T-helper 2 cell (primary cell): ENCODE data around the gene PLPPR1.

ENCODE experiments used
- DNase-seq, 5 experiments: peaks; one replicate each; pipeline versions ENCODE4 v3.0.0 to v3.0.0-alpha.2; 2012 to 2022

The PLPPR1 gene

GRCh38 chr9:101128623-101129022 is 100.1 kb downstream of the PLPPR1 start:
- no peak for DNase-seq

- DNase-seq = no peak
These were observed 101.5 kb downstream of the PLPPR1 start for GRCh38 chr9:101130054-101130453.

- no peak for DNase-seq
These were observed 102.8 kb downstream of the PLPPR1 start for GRCh38 chr9:101131326-101131725.

GRCh38 chr9:101132801-101133200 is 104.3 kb downstream of the PLPPR1 start:
- DNase-seq = no peak

GRCh38 chr9:101138509-101138908 is 110.0 kb downstream of the PLPPR1 start:
- no peak for DNase-seq

- DNase-seq = no peak
These were observed 110.6 kb downstream of the PLPPR1 start for GRCh38 chr9:101139082-101139481.

GRCh38 chr9:101140764-101141163 is 112.2 kb downstream of the PLPPR1 start:
- DNase-seq = no peak

- DNase-seq = no peak
These were observed 118.0 kb downstream of the PLPPR1 start for GRCh38 chr9:101146508-101146907.

GRCh38 chr9:101148344-101148743 is 119.8 kb downstream of the PLPPR1 start:
- DNase-seq = no peak

GRCh38 chr9:101158361-101158760 is 129.8 kb downstream of the PLPPR1 start:
- no peak for DNase-seq

- DNase-seq = no peak
These were observed 133.7 kb downstream of the PLPPR1 start for GRCh38 chr9:101162231-101162630.

GRCh38 chr9:101165131-101165530 is 136.6 kb downstream of the PLPPR1 start:
- DNase-seq = no peak

GRCh38 chr9:101167490-101168134 is 139.1 kb downstream of the PLPPR1 start:
- DNase-seq = no peak

- no peak for DNase-seq
These were observed 144.1 kb downstream of the PLPPR1 start for GRCh38 chr9:101172616-101173015.

GRCh38 chr9:101173907-101174306 is 145.4 kb downstream of the PLPPR1 start:
- DNase-seq = no peak

GRCh38 chr9:101176384-101176783 is 147.9 kb downstream of the PLPPR1 start:
- no peak for DNase-seq

GRCh38 chr9:101184813-101185278 is 156.3 kb downstream of the PLPPR1 start:
- DNase-seq = no peak

- DNase-seq = no peak
These were observed 163.2 kb downstream of the PLPPR1 start for GRCh38 chr9:101191723-101192122.

- DNase-seq = no peak
These were observed 168.5 kb downstream of the PLPPR1 start for GRCh38 chr9:101197026-101197425.

GRCh38 chr9:101200852-101201251 is 172.3 kb downstream of the PLPPR1 start:
- no peak for DNase-seq

GRCh38 chr9:101201630-101202029 is 173.1 kb downstream of the PLPPR1 start:
- no peak for DNase-seq

- DNase-seq = no peak
These were observed 181.1 kb downstream of the PLPPR1 start for GRCh38 chr9:101209670-101210069.

- DNase-seq = no peak
These were observed 184.1 kb downstream of the PLPPR1 start for GRCh38 chr9:101212661-101213060.

GRCh38 chr9:101219030-101219429 is 190.5 kb downstream of the PLPPR1 start:
- no peak for DNase-seq

- DNase-seq = no peak
These were observed 191.8 kb downstream of the PLPPR1 start for GRCh38 chr9:101220341-101220740.
